Measurements from ENCODE around the gene AGBL1.

Gene AGBL1

GRCh38 chr15:86553108-86553507 is 473.4 kb downstream of the AGBL1 start:
- Mint-ChIP-seq H3K36me3 (ENCODE audit: insufficient read depth) (no peaks in the 10 kb centered on the region), H3K9me3 (no peaks in the 10 kb centered on the region), H3K27ac (ENCODE audit: low read depth) (no peak overlapping the region), H3K4me1 (no peaks in the 10 kb centered on the region), H3K27me3 (no peaks in the 10 kb centered on the region), H3K4me3 (no peak overlapping the region)
- ATAC-seq (replicated peaks; ENCODE audit: extremely low read depth, poor library complexity, severe bottlenecking) (no peak), DNase-seq (ENCODE audit: low spot score in 2 of 2) (no peak)

DNA sequence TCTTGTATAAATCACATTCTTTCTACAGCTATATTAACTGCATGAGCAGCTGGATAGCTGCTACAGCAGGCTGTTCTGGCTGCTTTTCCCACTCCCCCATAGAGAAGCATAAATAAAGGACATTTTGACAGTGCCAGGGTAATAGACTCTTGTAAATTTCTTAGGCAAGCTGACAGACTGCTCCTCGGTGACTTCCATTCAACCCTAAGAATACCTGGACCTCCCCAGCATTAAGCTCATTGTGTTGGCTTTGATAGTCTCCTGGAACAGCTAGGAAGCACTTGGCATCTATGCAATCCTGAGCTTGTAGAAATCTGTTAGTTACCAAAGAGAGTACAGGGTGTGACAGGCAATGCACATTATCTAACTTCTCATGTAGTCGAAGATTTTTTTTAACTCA is 475.4 kb downstream of the AGBL1 start:
- ATAC-seq (replicated peaks; ENCODE audit: extremely low read depth, poor library complexity, severe bottlenecking) = no peak
- no peak overlapping the region for H3K27ac Mint-ChIP-seq (ENCODE audit: low read depth)
- H3K4me3 Mint-ChIP-seq = no peak overlapping the region

GRCh38 chr15:86555939-86556338 is 476.3 kb downstream of the AGBL1 start:
- H3K27me3 Mint-ChIP-seq = no peaks in the 10 kb centered on the region
- H3K27ac Mint-ChIP-seq (ENCODE audit: low read depth) = no peak overlapping the region
- ATAC-seq (replicated peaks; ENCODE audit: extremely low read depth, poor library complexity, severe bottlenecking) = no peak

More for the DNA sequence above, 475.4 kb downstream of the AGBL1 start:
- Mint-ChIP-seq H3K4me1 (no peaks in the 10 kb centered on the region), H3K36me3 (ENCODE audit: insufficient read depth) (no peaks in the 10 kb centered on the region), H3K27me3 (no peaks in the 10 kb centered on the region), H3K9me3 (no peaks in the 10 kb centered on the region)
- no peak for DNase-seq (ENCODE audit: low spot score in 2 of 2)

GRCh38 chr15:86556396-86557017 is 476.8 kb downstream of the AGBL1 start:
- Mint-ChIP-seq H3K4me1 (no peaks in the 10 kb centered on the region), H3K4me3 (no peak overlapping the region), H3K9me3 (no peaks in the 10 kb centered on the region), H3K27ac (ENCODE audit: low read depth) (no peak overlapping the region), H3K27me3 (no peaks in the 10 kb centered on the region), H3K36me3 (ENCODE audit: insufficient read depth) (no peaks in the 10 kb centered on the region)
- ATAC-seq (replicated peaks; ENCODE audit: extremely low read depth, poor library complexity, severe bottlenecking) (no peak), DNase-seq (ENCODE audit: low spot score in 2 of 2) (no peak)

More at GRCh38 chr15:86555939-86556338, 476.3 kb downstream of the AGBL1 start:
- H3K4me1 Mint-ChIP-seq = no peaks in the 10 kb centered on the region
- H3K36me3 Mint-ChIP-seq (ENCODE audit: insufficient read depth) = no peaks in the 10 kb centered on the region
- H3K4me3 Mint-ChIP-seq = no peak overlapping the region
- no peaks in the 10 kb centered on the region for H3K9me3 Mint-ChIP-seq
- DNase-seq (ENCODE audit: low spot score in 2 of 2) = no peak

DNA sequence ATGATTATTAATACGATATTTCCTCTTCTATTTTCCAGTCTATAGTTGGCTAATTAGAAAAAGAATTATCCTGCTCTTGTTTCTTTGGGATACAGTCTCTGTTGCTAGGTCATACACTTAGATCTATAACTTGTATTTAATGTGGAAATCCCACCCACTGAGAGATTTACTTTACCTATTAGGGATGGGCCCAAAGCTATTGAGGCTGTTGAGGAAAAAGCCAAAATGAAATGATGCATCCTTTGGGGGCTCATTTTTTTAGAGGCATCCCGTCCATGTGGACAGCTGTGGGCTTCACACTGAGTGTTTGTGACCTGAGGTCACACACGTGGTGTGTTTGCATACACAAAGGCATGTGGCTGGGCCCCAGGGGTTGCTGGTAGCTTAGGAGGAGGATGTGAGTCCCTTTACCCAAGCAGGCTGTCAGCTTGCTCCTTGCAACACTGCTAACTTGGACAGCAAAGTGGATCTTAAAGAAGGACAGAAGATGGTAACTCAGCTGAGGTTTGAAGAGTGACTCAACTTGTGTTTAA is 477.4 kb downstream of the AGBL1 start:
- Mint-ChIP-seq H3K27me3 (no peaks in the 10 kb centered on the region), H3K36me3 (ENCODE audit: insufficient read depth) (no peaks in the 10 kb centered on the region), H3K4me1 (no peaks in the 10 kb centered on the region), H3K27ac (ENCODE audit: low read depth) (no peak overlapping the region), H3K4me3 (no peak overlapping the region), H3K9me3 (no peaks in the 10 kb centered on the region)
- no peak for DNase-seq (ENCODE audit: low spot score in 2 of 2)
- ATAC-seq (replicated peaks; ENCODE audit: extremely low read depth, poor library complexity, severe bottlenecking) = no peak

DNA sequence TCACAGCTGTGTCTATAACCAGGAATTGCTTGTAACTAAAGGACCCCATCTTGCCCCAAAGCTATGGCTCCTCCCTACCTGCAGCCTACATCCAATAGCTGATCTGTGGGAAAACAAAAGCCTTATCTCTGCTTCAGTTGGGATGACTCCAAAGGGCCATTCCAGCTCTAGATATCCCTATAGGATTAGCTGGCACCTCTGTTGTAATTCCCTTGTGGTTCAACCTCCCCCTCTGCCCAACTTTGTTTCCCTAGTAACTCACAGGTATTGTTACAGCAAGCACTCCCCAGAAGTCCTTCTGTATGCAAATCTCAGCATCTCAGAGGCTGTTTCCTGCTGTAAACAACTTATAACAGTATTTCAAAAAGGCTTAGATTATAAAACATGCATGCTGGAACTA is 478.6 kb downstream of the AGBL1 start:
- Mint-ChIP-seq H3K9me3 (peaks cover 5% of the 10 kb centered on the region), H3K27ac (ENCODE audit: low read depth) (no peak overlapping the region), H3K36me3 (ENCODE audit: insufficient read depth) (peaks cover 1% of the 10 kb centered on the region), H3K4me1 (no peaks in the 10 kb centered on the region), H3K4me3 (no peak overlapping the region), H3K27me3 (no peaks in the 10 kb centered on the region)
- DNase-seq (ENCODE audit: low spot score in 2 of 2) = no peak
- no peak for ATAC-seq (replicated peaks; ENCODE audit: extremely low read depth, poor library complexity, severe bottlenecking)

DNA sequence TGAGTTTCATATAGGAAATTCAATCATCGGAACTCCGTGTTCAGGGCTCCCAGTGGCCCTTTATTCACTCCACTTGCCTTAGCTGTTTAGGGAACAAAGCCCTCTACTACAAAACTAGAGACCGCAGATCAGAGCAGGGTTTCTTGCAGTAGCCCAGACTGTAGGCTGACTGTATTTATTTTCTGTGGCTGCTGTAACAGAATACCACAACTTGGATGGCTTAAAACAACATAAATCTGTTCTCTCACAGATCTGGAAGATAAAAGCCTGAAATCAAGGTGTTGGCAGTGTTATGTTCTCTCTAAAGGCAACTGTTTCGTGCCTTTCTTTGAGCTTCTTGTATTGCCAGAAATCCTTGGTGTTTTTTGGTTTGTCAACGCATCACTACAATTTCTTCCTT is 479.0 kb downstream of the AGBL1 start:
- no peaks in the 10 kb centered on the region for H3K4me1 Mint-ChIP-seq
- H3K27ac Mint-ChIP-seq (ENCODE audit: low read depth) = no peak overlapping the region
- no peaks in the 10 kb centered on the region for H3K27me3 Mint-ChIP-seq
- H3K36me3 Mint-ChIP-seq (ENCODE audit: insufficient read depth) = peaks cover 1% of the 10 kb centered on the region
- DNase-seq (ENCODE audit: low spot score in 2 of 2) (no peak), ATAC-seq (replicated peaks; ENCODE audit: extremely low read depth, poor library complexity, severe bottlenecking) (no peak)
- no peak overlapping the region for H3K4me3 Mint-ChIP-seq
- peaks cover 9% of the 10 kb centered on the region for H3K9me3 Mint-ChIP-seq

GRCh38 chr15:86568378-86568777 is 488.7 kb downstream of the AGBL1 start:
- no peak for ATAC-seq (replicated peaks; ENCODE audit: extremely low read depth, poor library complexity, severe bottlenecking)
- no peak for DNase-seq (ENCODE audit: low spot score in 2 of 2)
- Mint-ChIP-seq H3K9me3 (peaks cover 13% of the 10 kb centered on the region), H3K4me1 (peaks cover 8% of the 10 kb centered on the region), H3K4me3 (no peak overlapping the region), H3K36me3 (ENCODE audit: insufficient read depth) (peaks cover 2% of the 10 kb centered on the region), H3K27ac (ENCODE audit: low read depth) (no peak overlapping the region), H3K27me3 (peaks cover 27% of the 10 kb centered on the region)

GRCh38 chr15:86570738-86571137 is 491.1 kb downstream of the AGBL1 start:
- Mint-ChIP-seq H3K36me3 (ENCODE audit: insufficient read depth) (no peaks in the 10 kb centered on the region), H3K4me3 (no peak overlapping the region), H3K27me3 (peaks cover 27% of the 10 kb centered on the region), H3K9me3 (no peaks in the 10 kb centered on the region), H3K4me1 (peaks cover 15% of the 10 kb centered on the region), H3K27ac (ENCODE audit: low read depth) (no peak overlapping the region)
- no peak for DNase-seq (ENCODE audit: low spot score in 2 of 2)
- no peak for ATAC-seq (replicated peaks; ENCODE audit: extremely low read depth, poor library complexity, severe bottlenecking)

DNA sequence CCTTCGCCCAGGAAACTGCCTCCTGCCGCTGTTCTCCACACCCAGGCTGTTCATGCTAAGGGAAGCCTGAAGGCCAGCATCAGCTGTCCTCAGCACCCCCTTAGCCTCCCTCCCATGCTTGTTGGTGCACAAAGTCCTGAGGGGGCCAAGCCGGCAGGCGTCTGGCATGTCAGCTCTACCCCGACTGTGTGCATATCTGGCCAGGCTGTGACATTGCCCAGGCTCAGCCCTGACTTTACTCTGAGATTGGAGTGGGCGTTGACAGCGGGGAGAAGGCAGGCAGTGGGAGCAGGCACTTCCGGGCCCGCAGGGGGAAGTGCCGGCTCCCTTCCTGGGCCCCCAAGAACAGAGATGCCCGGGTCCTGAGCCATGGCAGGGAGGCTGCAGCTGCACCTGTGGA is 492.2 kb downstream of the AGBL1 start:
- DNase-seq (ENCODE audit: low spot score in 2 of 2) (no peak), ATAC-seq (replicated peaks; ENCODE audit: extremely low read depth, poor library complexity, severe bottlenecking) (no peak)
- H3K4me1 Mint-ChIP-seq = peaks cover 10% of the 10 kb centered on the region
- H3K36me3 Mint-ChIP-seq (ENCODE audit: insufficient read depth) = no peaks in the 10 kb centered on the region
- no peak overlapping the region for H3K4me3 Mint-ChIP-seq
- no peaks in the 10 kb centered on the region for H3K9me3 Mint-ChIP-seq
- H3K27me3 Mint-ChIP-seq = peaks cover 27% of the 10 kb centered on the region
- H3K27ac Mint-ChIP-seq (ENCODE audit: low read depth) = no peak overlapping the region

GRCh38 chr15:86572368-86572841 is 492.7 kb downstream of the AGBL1 start:
- Mint-ChIP-seq H3K27me3 (peaks cover 27% of the 10 kb centered on the region), H3K4me3 (no peak overlapping the region), H3K36me3 (ENCODE audit: insufficient read depth) (no peaks in the 10 kb centered on the region), H3K27ac (ENCODE audit: low read depth) (no peak overlapping the region), H3K9me3 (no peaks in the 10 kb centered on the region), H3K4me1 (peaks cover 10% of the 10 kb centered on the region)
- no peak for DNase-seq (ENCODE audit: low spot score in 2 of 2)
- no peak for ATAC-seq (replicated peaks; ENCODE audit: extremely low read depth, poor library complexity, severe bottlenecking)

- Mint-ChIP-seq H3K36me3 (ENCODE audit: insufficient read depth) (no peaks in the 10 kb centered on the region), H3K9me3 (no peaks in the 10 kb centered on the region), H3K27ac (ENCODE audit: low read depth) (no peak overlapping the region), H3K27me3 (peaks cover 18% of the 10 kb centered on the region), H3K4me3 (no peak overlapping the region), H3K4me1 (peaks cover 10% of the 10 kb centered on the region)
- DNase-seq (ENCODE audit: low spot score in 2 of 2) = no peak
- ATAC-seq (replicated peaks; ENCODE audit: extremely low read depth, poor library complexity, severe bottlenecking) = no peak
These were observed 493.8 kb downstream of the AGBL1 start for GRCh38 chr15:86573476-86573875.

GRCh38 chr15:86588413-86588812 is 508.7 kb downstream of the AGBL1 start:
- Mint-ChIP-seq H3K36me3 (ENCODE audit: insufficient read depth) (no peaks in the 10 kb centered on the region), H3K4me1 (no peaks in the 10 kb centered on the region)

More at GRCh38 chr15:86588413-86588812, 508.7 kb downstream of the AGBL1 start:
- DNase-seq (ENCODE audit: low spot score in 2 of 2) (no peak), ATAC-seq (replicated peaks; ENCODE audit: extremely low read depth, poor library complexity, severe bottlenecking) (no peak)
- Mint-ChIP-seq H3K27me3 (peaks cover 11% of the 10 kb centered on the region), H3K4me3 (no peak overlapping the region), H3K9me3 (peaks cover 4% of the 10 kb centered on the region), H3K27ac (ENCODE audit: low read depth) (no peak overlapping the region)

All from central memory CD8-positive, alpha-beta T cell (primary cell).